MM.1S (cell line): ENCODE results near the gene SPOCK1.

Experiments
- DNase-seq: peaks from one replicate; pipeline ENCODE4 v3.0.0-alpha.2; 2015
- H2AFZ ChIP-seq: fragments of 300-600 bp; sonication (generic); 2 replicates; pipeline ENCODE4 v1.6.0; 2016; ENCODE audit warnings: antibody characterized with exemption, low read length
- H3F3A ChIP-seq: fragments of 300-600 bp; sonication (generic); 2 replicates; pipeline ENCODE4 v1.6.1; 2016; ENCODE audit warnings: mild to moderate bottlenecking, antibody characterized with exemption, low read length, moderate library complexity, mixed read lengths; ENCODE audit not compliant: insufficient read depth
- H3K27ac ChIP-seq: fragments of 300-600 bp; sonication (generic); 2 replicates; pipeline ENCODE4 v1.5.1; 2016; ENCODE audit warnings: mild to moderate bottlenecking, low read length
- H3K27me3 ChIP-seq: fragments of 300-600 bp; sonication (generic); replicated peaks from 2 replicates; pipeline ENCODE4 v1.6.0; 2016; ENCODE audit warnings: low read length; ENCODE audit not compliant: insufficient read depth
- H3K36me3 ChIP-seq: fragments of 300-600 bp; sonication (generic); replicated peaks from 2 replicates; pipeline ENCODE4 v1.6.1; 2016; ENCODE audit warnings: mild to moderate bottlenecking, low read length, mixed read lengths; ENCODE audit not compliant: insufficient read depth
- H3K4me1 ChIP-seq: fragments of 300-600 bp; sonication (generic); 2 replicates; pipeline ENCODE4 v1.6.1; 2016; ENCODE audit warnings: low read length, mixed read lengths
- H3K4me2 ChIP-seq: fragments of 300-600 bp; sonication (generic); 2 replicates; pipeline ENCODE4 v1.6.0; 2016; ENCODE audit warnings: low read depth, low read length
- H3K4me3 ChIP-seq: fragments of 300-600 bp; sonication (generic); 2 replicates; pipeline ENCODE4 v1.5.1; 2016; ENCODE audit warnings: low read length, mixed read lengths
- H3K79me2 ChIP-seq: fragments of 300-600 bp; sonication (generic); 2 replicates; pipeline ENCODE4 v1.6.1; 2016; ENCODE audit warnings: mixed run types, low read length, mixed read lengths
- H3K9ac ChIP-seq: fragments of 300-600 bp; sonication (generic); 2 replicates; pipeline ENCODE4 v1.6.1; 2016; ENCODE audit warnings: low read length, mixed read lengths
- H3K9me2 ChIP-seq: fragments of 300-600 bp; sonication (generic); replicated peaks from 2 replicates; pipeline ENCODE4 v1.6.1; 2016; ENCODE audit warnings: mild to moderate bottlenecking, low read length, mixed read lengths; ENCODE audit not compliant: insufficient read depth
- H3K9me3 ChIP-seq: fragments of 300-600 bp; sonication (generic); replicated peaks from 2 replicates; pipeline ENCODE4 v1.6.1; 2016; ENCODE audit warnings: mild to moderate bottlenecking, low read length, mixed read lengths; ENCODE audit not compliant: insufficient read depth
- H4K20me1 ChIP-seq: fragments of 300-600 bp; sonication (generic); 2 replicates; pipeline ENCODE4 v1.6.1; 2016; ENCODE audit warnings: mild to moderate bottlenecking, low read length, moderate library complexity, mixed read lengths; ENCODE audit not compliant: insufficient read depth
- EZH2 ChIP-seq: fragments of 300-600 bp; sonication (generic); optimal IDR thresholded peaks from 2 replicates; pipeline ENCODE3; 2017; ENCODE audit warnings: low read depth, mild to moderate bottlenecking, antibody characterized with exemption, low read length, mixed read lengths
- EZH2phosphoT487 ChIP-seq: fragments of 300-600 bp; sonication (generic); IDR thresholded peaks from 2 replicates; pipeline ENCODE4 v1.6.1; 2018; ENCODE audit warnings: antibody characterized with exemption, low read length
- TF ChIP-seq, protein P1 (sequence below): fragments of 300-600 bp; sonication (generic); IDR thresholded peaks from 2 replicates; pipeline ENCODE4 v1.5.1; 2016; ENCODE audit warnings: antibody characterized with exemption, low read length, mixed read lengths

Gene SPOCK1

DNA sequence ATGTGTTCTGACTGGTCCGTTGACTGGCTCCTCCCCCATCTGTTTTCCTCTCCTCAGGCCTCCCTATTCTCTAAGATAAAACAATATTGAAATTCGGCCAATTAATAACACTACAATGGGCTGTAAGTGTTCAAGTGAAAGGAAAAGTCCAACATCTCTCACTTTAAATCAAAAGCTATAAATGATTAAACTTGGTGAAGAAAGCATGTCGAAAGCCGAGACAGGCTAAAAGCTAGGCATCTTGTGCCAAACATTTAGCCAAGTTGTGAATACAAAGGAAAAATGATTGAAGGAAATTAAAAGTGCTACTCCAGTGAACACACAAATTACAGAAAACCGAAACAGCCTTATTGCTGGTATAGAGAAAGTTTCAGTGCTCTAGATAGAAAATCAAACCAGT is 310.6 kb downstream of the SPOCK1 start:
- DNase-seq: no peak
- H3K79me2 ChIP-seq: no peaks in the 10 kb centered on the region
- H3K9ac ChIP-seq: no peak overlapping the region
- no peaks in the 10 kb centered on the region for H3F3A ChIP-seq
- H3K9me2 ChIP-seq: no peaks in the 10 kb centered on the region
- no peaks in the 10 kb centered on the region for H3K27me3 ChIP-seq
- TF ChIP-seq, protein P1, sequence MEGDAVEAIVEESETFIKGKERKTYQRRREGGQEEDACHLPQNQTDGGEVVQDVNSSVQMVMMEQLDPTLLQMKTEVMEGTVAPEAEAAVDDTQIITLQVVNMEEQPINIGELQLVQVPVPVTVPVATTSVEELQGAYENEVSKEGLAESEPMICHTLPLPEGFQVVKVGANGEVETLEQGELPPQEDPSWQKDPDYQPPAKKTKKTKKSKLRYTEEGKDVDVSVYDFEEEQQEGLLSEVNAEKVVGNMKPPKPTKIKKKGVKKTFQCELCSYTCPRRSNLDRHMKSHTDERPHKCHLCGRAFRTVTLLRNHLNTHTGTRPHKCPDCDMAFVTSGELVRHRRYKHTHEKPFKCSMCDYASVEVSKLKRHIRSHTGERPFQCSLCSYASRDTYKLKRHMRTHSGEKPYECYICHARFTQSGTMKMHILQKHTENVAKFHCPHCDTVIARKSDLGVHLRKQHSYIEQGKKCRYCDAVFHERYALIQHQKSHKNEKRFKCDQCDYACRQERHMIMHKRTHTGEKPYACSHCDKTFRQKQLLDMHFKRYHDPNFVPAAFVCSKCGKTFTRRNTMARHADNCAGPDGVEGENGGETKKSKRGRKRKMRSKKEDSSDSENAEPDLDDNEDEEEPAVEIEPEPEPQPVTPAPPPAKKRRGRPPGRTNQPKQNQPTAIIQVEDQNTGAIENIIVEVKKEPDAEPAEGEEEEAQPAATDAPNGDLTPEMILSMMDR: no peak
- no peak for TF ChIP-seq EZH2phosphoT487
- TF ChIP-seq EZH2: no peak
- H3K4me1 ChIP-seq: no peaks in the 10 kb centered on the region
- H3K27ac ChIP-seq: no peak overlapping the region
- H4K20me1 ChIP-seq: no peaks in the 10 kb centered on the region
- no peaks in the 10 kb centered on the region for H3K9me3 ChIP-seq
- no peak overlapping the region for H3K4me3 ChIP-seq
- H2AFZ ChIP-seq: no peak overlapping the region
- H3K4me2 ChIP-seq: no peak overlapping the region
- H3K36me3 ChIP-seq: no peaks in the 10 kb centered on the region

DNA sequence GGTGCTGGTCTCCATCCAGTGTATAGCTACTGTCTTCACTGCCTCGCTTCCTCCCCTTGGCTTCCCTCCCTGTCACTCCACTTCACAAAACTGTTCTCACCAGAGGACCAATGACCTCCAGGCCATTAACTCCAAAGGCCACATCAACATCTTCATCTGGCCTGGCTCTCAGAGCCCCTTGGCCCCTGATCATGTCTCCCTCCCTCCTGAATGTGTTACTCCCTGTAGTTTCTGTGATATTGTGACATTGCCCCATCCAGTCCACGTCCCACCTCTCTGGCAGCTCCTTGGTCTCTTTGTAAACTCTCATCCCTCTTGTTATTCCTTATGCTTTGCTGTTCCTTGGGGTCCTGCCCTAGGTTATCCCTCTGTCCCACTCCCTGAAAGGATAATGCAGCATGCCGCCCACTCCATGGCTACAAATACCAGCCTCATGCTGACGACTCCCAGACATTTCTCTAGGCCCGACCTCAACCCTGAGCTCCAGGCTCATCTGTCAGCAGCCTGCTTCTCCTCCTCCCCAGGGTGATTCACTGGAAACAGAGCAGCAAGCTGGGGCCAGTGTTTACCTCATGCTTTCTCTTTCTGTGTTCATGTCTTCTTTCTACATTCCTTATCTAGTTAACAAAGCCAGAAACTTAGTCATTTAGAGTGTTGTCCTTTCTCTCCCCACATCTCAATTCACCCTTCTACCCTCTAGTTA is 312.2 kb downstream of the SPOCK1 start:
- no peaks in the 10 kb centered on the region for H3K36me3 ChIP-seq
- no peak for DNase-seq
- H3K27ac ChIP-seq: no peak overlapping the region
- H4K20me1 ChIP-seq: no peaks in the 10 kb centered on the region
- TF ChIP-seq EZH2phosphoT487: no peak
- TF ChIP-seq, protein P1: no peak
- TF ChIP-seq EZH2: no peak
- no peak overlapping the region for H3K4me3 ChIP-seq
- no peaks in the 10 kb centered on the region for H3K27me3 ChIP-seq
- H2AFZ ChIP-seq: no peak overlapping the region
- H3F3A ChIP-seq: no peaks in the 10 kb centered on the region
- H3K9me2 ChIP-seq: no peaks in the 10 kb centered on the region
- no peak overlapping the region for H3K9ac ChIP-seq
- H3K4me1 ChIP-seq: no peaks in the 10 kb centered on the region
- H3K79me2 ChIP-seq: no peaks in the 10 kb centered on the region
- no peak overlapping the region for H3K4me2 ChIP-seq
- H3K9me3 ChIP-seq: no peaks in the 10 kb centered on the region

DNA sequence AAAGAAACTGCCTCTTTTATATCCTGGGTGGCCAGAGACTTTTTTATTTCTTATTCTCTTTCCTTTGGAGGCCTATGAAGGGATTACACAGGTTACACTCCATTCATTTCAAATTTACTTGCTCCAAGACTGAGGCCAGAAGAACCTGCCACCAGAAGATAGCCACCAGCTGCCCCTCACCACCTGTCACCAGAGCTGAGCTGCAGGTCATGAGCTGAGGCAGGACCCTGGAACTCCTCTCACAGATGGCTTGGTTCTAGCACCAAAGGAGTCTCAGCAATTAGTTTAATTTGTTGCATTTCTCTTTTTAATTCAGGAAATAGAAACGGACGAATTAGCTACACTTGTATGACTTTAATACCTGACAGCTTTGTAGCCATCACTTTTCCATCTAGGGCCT is 313.9 kb downstream of the SPOCK1 start:
- Histone ChIP-seq H3K9me3 (no peaks in the 10 kb centered on the region), H3K27me3 (no peaks in the 10 kb centered on the region), H4K20me1 (no peaks in the 10 kb centered on the region), H3K27ac (no peak overlapping the region), H3K4me1 (no peaks in the 10 kb centered on the region), H3F3A (no peaks in the 10 kb centered on the region), H2AFZ (no peak overlapping the region), H3K36me3 (no peaks in the 10 kb centered on the region), H3K9me2 (no peaks in the 10 kb centered on the region), H3K4me2 (no peak overlapping the region), H3K79me2 (no peaks in the 10 kb centered on the region), H3K9ac (no peak overlapping the region), H3K4me3 (no peak overlapping the region)
- TF ChIP-seq EZH2phosphoT487 (no peak), EZH2 (no peak)
- TF ChIP-seq, protein P1: no peak
- DNase-seq: no peak
